Suppressor macrophage (primary cell): ENCODE data around the gene PRR5L.
"Not testable (repeated sequence)": the region's sequence is repeated elsewhere in the genome, so short reads cannot be mapped to it uniquely, and the experiment has no call there.

Experiments used
- DNase-seq, 4 experiments: peaks; one replicate each; pipeline ENCODE4 v3.0.0-alpha.2; 2020 to 2022

The PRR5L gene

GRCh38 chr11:36280531-36280930, 15.6 kb upstream of the PRR5L start:
- DNase-seq = no peak

GRCh38 chr11:36281850-36282249, 14.2 kb upstream of the PRR5L start:
- no peak for DNase-seq

GRCh38 chr11:36282926-36283325, 13.2 kb upstream of the PRR5L start:
- DNase-seq = no peak

- peak; percentile 64 to 73 (median 70) for DNase-seq
These were observed 7.5 kb upstream of the PRR5L start for GRCh38 chr11:36288442-36289225.

- peak; percentile 93 to 96 (median 96) for DNase-seq
These were observed 6.7 kb upstream of the PRR5L start, which contains the start of gene COMMD9 for GRCh38 chr11:36289226-36289852. Gene COMMD9, minus strand, starts transcription at chr11:36289424. Its CDS starts 12 bp downstream, at chr11:36289412.

- DNase-seq = peak; percentile 74 to 88 (median 84)
These were observed 3.8 kb upstream of the PRR5L start for GRCh38 chr11:36292311-36292722.

GRCh38 chr11:36296884-36297543, 926 bp downstream of the PRR5L start:
- peak; percentile 26 to 82 (median 65) for DNase-seq

GRCh38 chr11:36300650-36301049, 4.6 kb downstream of the PRR5L start:
- no peak for DNase-seq

GRCh38 chr11:36304351-36304750, 8.3 kb downstream of the PRR5L start:
- peak; percentile 27 to 81 (median 60) for DNase-seq

GRCh38 chr11:36305047-36305446, 9.0 kb downstream of the PRR5L start:
- no peak for DNase-seq

GRCh38 chr11:36306888-36307287, 10.8 kb downstream of the PRR5L start:
- peak; percentile 62 to 84 (median 72) for DNase-seq

- no peak for DNase-seq
These were observed 12.5 kb downstream of the PRR5L start for GRCh38 chr11:36308577-36308976.

- no peak for DNase-seq
These were observed 13.7 kb downstream of the PRR5L start for GRCh38 chr11:36309779-36310178.

GRCh38 chr11:36311926-36312595, 16.0 kb downstream of the PRR5L start:
- no peak for DNase-seq

- no peak for DNase-seq
These were observed 16.8 kb downstream of the PRR5L start for GRCh38 chr11:36312611-36313472.

GRCh38 chr11:36313750-36314433, 17.8 kb downstream of the PRR5L start:
- peak in 3 of 4 experiments; percentile 33 to 49 (median 42) for DNase-seq

GRCh38 chr11:36314434-36314767, 18.3 kb downstream of the PRR5L start:
- DNase-seq = no peak

- DNase-seq = no peak
These were observed 20.0 kb downstream of the PRR5L start for GRCh38 chr11:36316049-36316448.

- no peak for DNase-seq
These were observed 21.9 kb downstream of the PRR5L start for GRCh38 chr11:36317992-36318391.

GRCh38 chr11:36324956-36325355, 28.9 kb downstream of the PRR5L start:
- not testable (repeated sequence) for DNase-seq

- not testable (repeated sequence) for DNase-seq
These were observed 29.3 kb downstream of the PRR5L start for GRCh38 chr11:36325403-36325802.
